HL-60 (cell line): ENCODE measurements around the gene GC.

Experiments
- DNase-seq, 2 experiments: peaks; one replicate each; pipeline ENCODE4 v3.0.0-alpha.2; 2010 to 2020; ENCODE audit warnings: low read depth in 1 of 2, low spot score in 1 of 2
- H3K27ac ChIP-seq: fragments of 250-450 bp; sonication (Bioruptor Pico); replicated peaks from 2 replicates; pipeline ENCODE4 v1.5.1; 2020; ENCODE audit warnings: mild to moderate bottlenecking, moderate library complexity
- H3K27me3 ChIP-seq: fragments of 250-450 bp; sonication (Bioruptor Pico); 2 replicates; pipeline ENCODE4 v1.5.1; 2021; ENCODE audit warnings: mild to moderate bottlenecking, moderate library complexity; ENCODE audit not compliant: insufficient read depth, poor library complexity, severe bottlenecking
- H3K4me3 ChIP-seq: replicated peaks from 2 replicates; pipeline ENCODE4 v1.5.1; 2011; ENCODE audit warnings: mild to moderate bottlenecking, control low read depth, low read length; ENCODE audit not compliant: insufficient read depth
- CTCF ChIP-seq: IDR thresholded peaks from one replicate; pipeline ENCODE4 v1.5.1; 2011; ENCODE audit warnings: low read length, control low read depth, inconsistent platforms; ENCODE audit not compliant: insufficient read depth
- GABPA ChIP-seq: IDR thresholded peaks from 2 replicates; pipeline ENCODE4 v1.6.1; 2012; ENCODE audit warnings: low read depth
- POLR2AphosphoS5 ChIP-seq: IDR thresholded peaks from 2 replicates; pipeline ENCODE4 v1.6.1; 2012; ENCODE audit warnings: low read depth
- REST ChIP-seq: IDR thresholded peaks from 2 replicates; pipeline ENCODE4 v1.6.1; 2012; ENCODE audit warnings: low read depth; ENCODE audit not compliant: insufficient replicate concordance
- SPI1 ChIP-seq: IDR thresholded peaks from 2 replicates; pipeline ENCODE4 v1.6.1; 2012; ENCODE audit warnings: low read depth, mild to moderate bottlenecking, borderline replicate concordance

GC gene

GRCh38 chr4:71709961-71710360 is 73.9 kb downstream of the GC start:
- no peaks in the 10 kb centered on the region for H3K27me3 ChIP-seq
- H3K27ac ChIP-seq, result no peak overlapping the region
- H3K4me3 ChIP-seq, result no peak overlapping the region
- no peak for DNase-seq
- TF ChIP-seq CTCF (no peak), REST (no peak), GABPA (no peak), SPI1 (no peak), POLR2AphosphoS5 (no peak)

- Histone ChIP-seq H3K4me3 (no peak overlapping the region), H3K27ac (no peak overlapping the region), H3K27me3 (no peaks in the 10 kb centered on the region)
- TF ChIP-seq POLR2AphosphoS5 (no peak), REST (no peak), SPI1 (no peak), CTCF (no peak), GABPA (no peak)
- DNase-seq, result no peak
Measured at GRCh38 chr4:71698141-71698540, 85.7 kb downstream of the GC start.

GRCh38 chr4:71697031-71697430 is 86.8 kb downstream of the GC start:
- Histone ChIP-seq H3K27ac (no peak overlapping the region), H3K27me3 (no peaks in the 10 kb centered on the region), H3K4me3 (no peak overlapping the region)
- no peak for TF ChIP-seq CTCF
- no peak for TF ChIP-seq GABPA
- no peak for TF ChIP-seq REST
- TF ChIP-seq POLR2AphosphoS5, result no peak
- TF ChIP-seq SPI1, result no peak
- DNase-seq, result no peak
